OCI-LY7 (cell line): ENCODE data around the gene PDSS2. TPM values are rescaled to one million over a fixed set of nuclear protein-coding genes. Genes with fewer than 3 reads are reported as not detected.

Experiments used
- BruUV-seq: library from RNA; stranded (reverse); fragments of 400-500 nt; replicated peaks from 2 replicates; lab custom pipeline; 2021; lab: Mats Ljungman, UMichigan
- CTCF ChIA-PET: fragments of 300-600 bp; sonication (Branson Sonifier 250); formaldehyde crosslinking; loops from one replicate; lab custom pipeline; 2022; ENCODE audit warnings: antibody characterized with exemption; ENCODE audit not compliant: unreplicated experiment; lab: Charles Lee
- POLR2A ChIA-PET: fragments of 300-600 bp; sonication (Branson Sonifier 250); formaldehyde crosslinking; loops from one replicate; lab custom pipeline; 2022; ENCODE audit warnings: antibody characterized with exemption; lab: Charles Lee
- DNase-seq: peaks from one replicate; pipeline ENCODE4 v3.0.0-alpha.2; 2015; ENCODE audit warnings: low spot score
- H2AFZ ChIP-seq: fragments of 200-600 bp; sonication (generic), shearing (Covaris generic); 2 replicates; pipeline ENCODE4 v1.6.1; 2014; ENCODE audit warnings: mild to moderate bottlenecking, antibody characterized with exemption, low read length, moderate library complexity
- H3K27ac ChIP-seq: fragments of 200-600 bp; sonication (generic); 2 replicates; pipeline ENCODE4 v1.5.1; 2014; ENCODE audit warnings: mixed run types, low read depth, mild to moderate bottlenecking, moderate library complexity, low read length, inconsistent platforms; ENCODE audit not compliant: poor library complexity, severe bottlenecking
- H3K36me3 ChIP-seq: fragments of 200-600 bp; sonication (generic); 2 replicates; pipeline ENCODE4 v1.6.1; 2014; ENCODE audit warnings: mild to moderate bottlenecking, antibody characterized with exemption, low read length, moderate library complexity, mixed read lengths; ENCODE audit not compliant: insufficient read depth
- H3K4me1 ChIP-seq: fragments of 200-600 bp; sonication (generic); 2 replicates; pipeline ENCODE4 v1.5.1; 2014; ENCODE audit warnings: mild to moderate bottlenecking, low read length; ENCODE audit not compliant: insufficient read depth, poor library complexity, severe bottlenecking
- H3K4me2 ChIP-seq: fragments of 200-600 bp; sonication (generic); 2 replicates; pipeline ENCODE4 v1.6.1; 2014; ENCODE audit warnings: mild to moderate bottlenecking, low read length
- H3K4me3 ChIP-seq: fragments of 200-600 bp; sonication (generic); 2 replicates; pipeline ENCODE4 v1.5.1; 2014; ENCODE audit warnings: mild to moderate bottlenecking, low read depth, low read length; ENCODE audit not compliant: poor library complexity, severe bottlenecking
- H3K79me2 ChIP-seq: fragments of 200-600 bp; sonication (generic); 2 replicates; pipeline ENCODE4 v1.6.1; 2016; ENCODE audit warnings: low read depth, mild to moderate bottlenecking, low read length, moderate library complexity, mixed read lengths; ENCODE audit not compliant: insufficient read depth
- H3K9me2 ChIP-seq: fragments of 200-600 bp; sonication (generic); 2 replicates; pipeline ENCODE4 v1.6.1; 2016; ENCODE audit warnings: mild to moderate bottlenecking, low read length, mixed read lengths; ENCODE audit not compliant: insufficient read depth
- H3K9me3 ChIP-seq: fragments of 200-600 bp; sonication (generic); 2 replicates; pipeline ENCODE4 v1.6.1; 2014; ENCODE audit warnings: mild to moderate bottlenecking, mixed run types, low read length, mixed read lengths
- H4K20me1 ChIP-seq: fragments of 200-600 bp; sonication (generic); 2 replicates; pipeline ENCODE4 v1.6.1; 2014; ENCODE audit warnings: mild to moderate bottlenecking, antibody characterized with exemption, low read length, moderate library complexity, mixed read lengths; ENCODE audit not compliant: insufficient read depth
- EZH2phosphoT487 ChIP-seq: fragments of 200-600 bp; sonication (generic); IDR thresholded peaks from 2 replicates; pipeline ENCODE4 v1.6.1; 2018; ENCODE audit warnings: low read depth, borderline replicate concordance, mild to moderate bottlenecking, mixed run types, antibody characterized with exemption, low read length, moderate library complexity, mixed read lengths
- intact Hi-C: fragments of 100-400 bp; cut with micrococcal nuclease; formaldehyde crosslinking; loops from one replicate; pipeline ENCODE4 v1.10.0; 2022; ENCODE audit not compliant: unreplicated experiment
- total RNA-seq, 2 experiments: library from RNA; depleted of rRNA in 1 of 2; stranded (reverse); fragments of >200 nt in 1 of 2; shearing (Covaris generic) in 1 of 2; gene quantifications; 2 replicates each; pipeline ENCODE4 v1.2.3, GENCODE V29; 2014 to 2022
- TF ChIP-seq, protein P1 (sequence below): fragments of 200-600 bp; sonication (generic); conservative IDR thresholded peaks from 2 replicates; pipeline ENCODE4 v1.5.1; 2014; ENCODE audit warnings: mild to moderate bottlenecking, antibody characterized with exemption, low read length, moderate library complexity, mixed read lengths

PDSS2 gene
- total RNA-seq, 2 experiments from 2014 or later: 14.7 to 24.9 TPM

DNA sequence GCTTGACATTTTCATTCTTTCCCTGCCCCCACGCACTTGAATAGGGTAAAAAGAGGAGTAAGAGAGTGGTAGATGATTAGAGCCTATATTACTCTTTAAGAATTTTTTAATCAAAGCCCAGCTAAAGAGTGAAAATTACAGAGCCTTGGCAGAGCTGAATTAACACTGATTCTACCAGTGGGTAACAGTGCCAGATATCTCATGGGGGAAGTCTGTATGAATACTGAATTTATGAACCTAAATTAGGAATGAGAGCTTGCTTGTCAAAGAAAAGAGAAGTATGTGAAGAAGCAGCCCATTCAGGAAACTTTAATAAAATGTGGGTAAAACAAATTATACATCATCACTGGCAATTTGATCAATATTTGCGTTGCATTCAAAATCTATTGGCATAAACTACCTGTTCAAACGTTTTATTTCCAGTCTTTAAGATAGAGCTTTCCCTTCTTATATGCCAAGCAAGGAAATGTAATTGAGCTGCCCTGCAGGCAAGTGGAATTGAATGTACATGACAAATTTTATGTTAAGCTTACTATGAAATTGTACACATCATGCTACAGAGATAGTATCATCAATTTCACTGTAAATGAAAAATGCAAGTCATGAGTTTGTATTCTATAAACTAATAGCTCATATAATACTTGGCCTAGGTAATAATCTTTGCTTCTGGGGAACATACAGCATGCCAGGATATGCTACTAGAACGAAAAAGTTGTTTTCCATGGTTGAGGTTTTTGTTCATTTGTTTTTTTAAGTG lies 45.1 kb upstream of the PDSS2 start:
- TF ChIP-seq EZH2phosphoT487: no peak
- TF ChIP-seq, protein P1, sequence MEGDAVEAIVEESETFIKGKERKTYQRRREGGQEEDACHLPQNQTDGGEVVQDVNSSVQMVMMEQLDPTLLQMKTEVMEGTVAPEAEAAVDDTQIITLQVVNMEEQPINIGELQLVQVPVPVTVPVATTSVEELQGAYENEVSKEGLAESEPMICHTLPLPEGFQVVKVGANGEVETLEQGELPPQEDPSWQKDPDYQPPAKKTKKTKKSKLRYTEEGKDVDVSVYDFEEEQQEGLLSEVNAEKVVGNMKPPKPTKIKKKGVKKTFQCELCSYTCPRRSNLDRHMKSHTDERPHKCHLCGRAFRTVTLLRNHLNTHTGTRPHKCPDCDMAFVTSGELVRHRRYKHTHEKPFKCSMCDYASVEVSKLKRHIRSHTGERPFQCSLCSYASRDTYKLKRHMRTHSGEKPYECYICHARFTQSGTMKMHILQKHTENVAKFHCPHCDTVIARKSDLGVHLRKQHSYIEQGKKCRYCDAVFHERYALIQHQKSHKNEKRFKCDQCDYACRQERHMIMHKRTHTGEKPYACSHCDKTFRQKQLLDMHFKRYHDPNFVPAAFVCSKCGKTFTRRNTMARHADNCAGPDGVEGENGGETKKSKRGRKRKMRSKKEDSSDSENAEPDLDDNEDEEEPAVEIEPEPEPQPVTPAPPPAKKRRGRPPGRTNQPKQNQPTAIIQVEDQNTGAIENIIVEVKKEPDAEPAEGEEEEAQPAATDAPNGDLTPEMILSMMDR: no peak
- no peak for DNase-seq
- no TSS peak for BruUV-seq
- H3K79me2 ChIP-seq: peaks cover 62% of the 10 kb centered on the region
- H3K4me1 ChIP-seq: peaks cover 8% of the 10 kb centered on the region
- CTCF ChIA-PET: no interaction called here
- no peak overlapping the region for H3K27ac ChIP-seq
- no peaks in the 10 kb centered on the region for H3K9me2 ChIP-seq
- POLR2A ChIA-PET: interaction anchor here (0.6 to 3.0 kb wide), 7 partner anchors 11 to 155 kb away, joined by 3 to 25 read pairs (median 5); no protein-coding TSS in a partner anchor
- peaks cover 9% of the 10 kb centered on the region; the same call in 1 of the 2 replicates for H4K20me1 ChIP-seq
- intact Hi-C loops: no loop called here
- H3K4me3 ChIP-seq: no peak overlapping the region
- H3K9me3 ChIP-seq: no peaks in the 10 kb centered on the region
- no peak overlapping the region for H2AFZ ChIP-seq
- H3K36me3 ChIP-seq: peaks cover 84% of the 10 kb centered on the region
- no peak overlapping the region for H3K4me2 ChIP-seq

DNA sequence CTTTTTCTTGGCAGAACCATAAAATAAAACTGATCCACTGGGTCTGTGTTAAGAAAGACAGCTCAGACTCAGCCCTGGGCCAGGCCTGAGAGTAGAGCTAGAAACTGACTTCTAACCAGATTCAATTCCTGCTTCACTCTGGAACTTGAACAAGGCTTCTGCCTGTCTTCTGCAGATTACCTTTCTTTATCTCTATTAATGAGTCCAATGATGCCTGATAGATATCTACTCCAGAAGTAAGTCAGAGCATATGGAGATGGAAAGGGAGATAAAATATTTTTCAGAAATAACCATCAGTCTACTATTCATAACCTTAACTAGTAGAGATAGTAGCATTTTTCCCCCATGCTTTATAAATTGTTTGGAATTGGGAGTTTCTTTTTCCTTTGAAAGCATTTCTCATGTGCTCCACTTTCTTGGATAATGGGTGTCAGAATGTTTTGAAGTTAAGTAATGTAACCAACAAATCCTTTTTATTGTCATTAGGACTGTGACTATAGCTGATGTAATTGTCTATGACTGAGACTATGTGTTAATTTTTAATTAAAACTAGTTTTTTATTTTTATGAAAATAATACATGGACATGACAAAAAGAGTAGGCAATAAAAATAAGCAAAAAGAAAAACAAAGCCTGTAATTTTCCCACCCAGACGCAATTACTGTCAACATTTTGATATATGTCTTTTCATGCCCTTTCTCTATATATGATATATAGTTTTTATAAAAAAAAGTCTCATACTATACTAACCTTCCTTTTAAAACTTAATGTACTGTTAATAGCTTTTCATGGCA lies 37.7 kb upstream of the PDSS2 start:
- Histone ChIP-seq H3K9me2 (no peaks in the 10 kb centered on the region), H3K4me1 (peaks cover 62% of the 10 kb centered on the region), H2AFZ (no peak overlapping the region), H3K36me3 (peaks cover 41% of the 10 kb centered on the region), H3K4me2 (peak overlapping the region; percentile 78), H4K20me1 (peaks cover 21% of the 10 kb centered on the region; the same call in 1 of the 2 replicates), H3K27ac (peak overlapping the region; percentile 68), H3K79me2 (peaks cover 98% of the 10 kb centered on the region), H3K4me3 (peak overlapping the region; percentile 95), H3K9me3 (no peaks in the 10 kb centered on the region)
- POLR2A ChIA-PET: interaction anchor here (0.7 to 1.5 kb wide), 6 partner anchors 8 to 124 kb away, joined by 3 to 6 read pairs (median 4); partner anchors contain the start of gene PDSS2
- CTCF ChIA-PET: interaction anchor here (1.0 kb wide), 1 partner anchor 10 kb away, joined by 4 read pairs; no protein-coding TSS in a partner anchor
- no peak for DNase-seq
- intact Hi-C loops: no loop called here
- BruUV-seq: no TSS peak
- TF ChIP-seq, protein P1: no peak
- no peak for TF ChIP-seq EZH2phosphoT487
